Measurements from ENCODE around the gene IL11.

IL11 gene

GRCh38 chr19:55391702-55392615 is 21.7 kb upstream of the IL11 start:
- no peak for TF ChIP-seq CTCF (IDR thresholded peaks at IDR 0.05; ENCODE audit: low read depth, low read length)
- H3K4me3 ChIP-seq (ENCODE audit: low read depth, low read length) = no peak overlapping the region
- H3K4me1 ChIP-seq = peaks cover 4% of the 10 kb centered on the region
- no peak for DNase-seq
- H3K27me3 ChIP-seq = no peaks in the 10 kb centered on the region
- H3K9me3 ChIP-seq = no peaks in the 10 kb centered on the region
- H3K36me3 ChIP-seq = peaks cover 47% of the 10 kb centered on the region

- peaks cover 4% of the 10 kb centered on the region for H3K4me1 ChIP-seq
- H3K36me3 ChIP-seq = peaks cover 54% of the 10 kb centered on the region
- H3K27me3 ChIP-seq = no peaks in the 10 kb centered on the region
- no peak overlapping the region for H3K4me3 ChIP-seq (ENCODE audit: low read depth, low read length)
- no peak for TF ChIP-seq CTCF (IDR thresholded peaks at IDR 0.05; ENCODE audit: low read depth, low read length)
- no peak for DNase-seq
- H3K9me3 ChIP-seq = no peaks in the 10 kb centered on the region
Measured at GRCh38 chr19:55391191-55391670, 21.0 kb upstream of the IL11 start.

- Histone ChIP-seq H3K4me1 (peaks cover 4% of the 10 kb centered on the region), H3K4me3 (ENCODE audit: low read depth, low read length) (no peak overlapping the region), H3K27me3 (no peaks in the 10 kb centered on the region), H3K36me3 (peaks cover 57% of the 10 kb centered on the region), H3K9me3 (no peaks in the 10 kb centered on the region)
- no peak for TF ChIP-seq CTCF (IDR thresholded peaks at IDR 0.05; ENCODE audit: low read depth, low read length)
- DNase-seq = no peak
Measured at GRCh38 chr19:55390461-55390880, 20.2 kb upstream of the IL11 start.

GRCh38 chr19:55389386-55390317 is 19.4 kb upstream of the IL11 start:
- DNase-seq = no peak
- Histone ChIP-seq H3K4me1 (peaks cover 6% of the 10 kb centered on the region), H3K36me3 (peaks cover 57% of the 10 kb centered on the region), H3K9me3 (no peaks in the 10 kb centered on the region), H3K27me3 (no peaks in the 10 kb centered on the region), H3K4me3 (ENCODE audit: low read depth, low read length) (no peak overlapping the region)
- TF ChIP-seq CTCF (IDR thresholded peaks at IDR 0.05; ENCODE audit: low read depth, low read length) = no peak

GRCh38 chr19:55387736-55388497 is 17.7 kb upstream of the IL11 start:
- H3K27me3 ChIP-seq = no peaks in the 10 kb centered on the region
- TF ChIP-seq CTCF (IDR thresholded peaks at IDR 0.05; ENCODE audit: low read depth, low read length) = no peak
- peak overlapping the region; percentile 86 for H3K4me3 ChIP-seq (ENCODE audit: low read depth, low read length)
- peaks cover 7% of the 10 kb centered on the region for H3K4me1 ChIP-seq
- no peaks in the 10 kb centered on the region for H3K9me3 ChIP-seq
- peaks cover 57% of the 10 kb centered on the region for H3K36me3 ChIP-seq
- no peak for DNase-seq
